Measurements from ENCODE around the gene BAG1.

The BAG1 gene

DNA sequence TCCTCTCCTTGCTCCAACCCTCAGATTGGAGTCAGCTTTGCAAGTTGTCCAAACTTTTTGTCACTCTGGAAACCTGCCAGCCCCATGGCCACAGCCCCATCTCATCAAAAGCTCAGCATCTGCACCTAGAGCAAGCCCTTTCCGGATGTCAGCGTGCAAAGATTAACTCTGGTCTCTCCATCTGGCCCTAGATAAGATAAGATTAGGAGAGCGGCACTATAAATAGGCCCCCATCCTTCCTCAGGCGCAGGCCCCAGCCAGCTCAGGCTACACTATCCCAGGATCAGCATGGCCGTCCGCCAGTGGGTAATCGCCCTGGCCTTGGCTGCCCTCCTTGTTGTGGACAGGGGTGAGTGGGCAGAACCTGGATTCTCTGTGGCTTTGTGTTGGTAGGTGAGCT lies 24.6 kb downstream of the BAG1 start, which contains the start of gene SPINK4:
TSS of gene SPINK4 (plus strand) at position 247 of the 400 bp plus-strand sequence. CDS start at position 289, 42 bp downstream.
- H3K9me3 ChIP-seq (replicated peaks; ENCODE audit: low read length) = no peaks in the 10 kb centered on the region
- no peaks in the 10 kb centered on the region for H3K36me3 ChIP-seq (ENCODE audit: insufficient read depth, low read length)
- no peak within 1 kb of the TSS for H3K9ac ChIP-seq (ENCODE audit: low read depth, low read length)
- H3K4me2 ChIP-seq (ENCODE audit: low read length) = no peak within 1 kb of the TSS
- H3K27me3 ChIP-seq (ENCODE audit: control insufficient read depth, insufficient read depth, low read length) = no peaks in the 10 kb centered on the region
- peaks cover 7% of the 10 kb centered on the region for H3K4me1 ChIP-seq (ENCODE audit: control insufficient read depth, insufficient read depth, low read length)
- H3K4me3 ChIP-seq (ENCODE audit: low read length) = no peak within 1 kb of the TSS

DNA sequence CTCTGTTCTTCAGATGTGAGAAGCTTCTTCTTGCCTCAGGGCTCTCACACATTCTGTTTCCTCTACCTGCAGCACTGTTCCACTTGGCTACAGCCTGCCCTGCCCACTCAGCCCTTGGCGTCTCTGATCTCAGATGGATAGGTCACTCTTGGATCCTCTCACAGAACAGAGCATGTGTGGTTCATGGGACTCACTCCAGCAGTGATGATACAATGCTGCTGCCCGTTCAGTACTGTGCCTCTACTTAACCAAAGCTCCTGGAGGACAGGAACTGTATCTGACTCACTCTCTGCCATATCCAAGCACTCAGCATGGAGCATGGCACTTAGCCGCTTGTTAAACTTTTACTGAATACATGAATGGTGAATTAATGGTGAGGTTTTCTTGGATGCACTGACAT lies 27.9 kb downstream of the BAG1 start:
- H3K4me1 ChIP-seq (ENCODE audit: control insufficient read depth, insufficient read depth, low read length) = peaks cover 27% of the 10 kb centered on the region
- H3K4me3 ChIP-seq (ENCODE audit: low read length) = no peak overlapping the region
- H3K36me3 ChIP-seq (ENCODE audit: insufficient read depth, low read length) = no peaks in the 10 kb centered on the region
- no peak overlapping the region for H3K4me2 ChIP-seq (ENCODE audit: low read length)
- no peaks in the 10 kb centered on the region for H3K27me3 ChIP-seq (ENCODE audit: control insufficient read depth, insufficient read depth, low read length)
- no peak overlapping the region for H3K9ac ChIP-seq (ENCODE audit: low read depth, low read length)
- no peaks in the 10 kb centered on the region for H3K9me3 ChIP-seq (replicated peaks; ENCODE audit: low read length)

DNA sequence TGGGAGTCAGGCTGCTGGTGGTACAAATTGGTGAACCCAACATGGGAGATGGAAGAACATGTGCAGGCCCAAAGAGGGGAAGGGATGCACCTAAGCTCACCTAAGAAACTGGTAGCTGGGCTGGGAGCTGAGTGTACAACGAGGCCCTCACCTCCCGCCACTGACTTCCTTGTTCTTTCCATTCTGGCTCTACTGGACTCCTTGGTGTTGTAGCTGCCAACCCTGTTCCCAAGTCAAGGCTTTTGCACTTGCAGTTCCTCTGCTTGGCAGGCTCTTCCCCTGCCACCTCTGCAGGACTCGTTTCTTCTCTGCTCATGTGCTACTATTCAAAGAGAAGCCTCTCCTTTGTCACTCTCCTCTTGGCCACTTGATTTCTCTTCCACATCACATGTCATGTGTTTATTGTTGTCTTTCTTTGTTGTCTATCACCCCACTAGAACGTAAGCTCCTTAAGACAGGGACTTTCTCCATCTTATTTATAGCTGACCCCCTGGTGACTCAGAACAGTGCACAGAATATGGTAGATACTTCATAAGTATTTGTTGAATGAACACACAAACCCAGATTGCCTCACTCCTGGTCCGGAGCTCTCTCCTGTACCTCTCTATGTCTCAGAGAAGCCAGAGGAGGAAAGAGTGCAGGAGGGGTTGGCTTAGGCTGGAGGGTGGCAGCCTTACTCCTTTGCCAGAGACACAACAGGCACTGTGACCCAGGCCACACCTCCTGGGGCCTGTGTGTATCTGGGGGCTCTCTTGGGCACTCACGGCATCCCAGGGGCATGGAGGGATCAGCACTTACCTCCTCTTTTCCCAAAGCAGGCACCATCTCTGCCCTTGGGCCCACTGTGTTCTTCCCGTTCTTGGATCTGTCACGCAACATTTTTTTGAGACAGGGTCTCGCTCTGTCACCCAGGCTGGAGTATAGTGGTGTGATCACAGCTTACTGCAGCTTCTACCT lies 29.7 kb downstream of the BAG1 start:
- Histone ChIP-seq H3K4me3 (ENCODE audit: low read length) (peak overlapping the region; percentile 21), H3K4me2 (ENCODE audit: low read length) (no peak overlapping the region), H3K9ac (ENCODE audit: low read depth, low read length) (peak overlapping the region; percentile 33), H3K9me3 (replicated peaks; ENCODE audit: low read length) (no peaks in the 10 kb centered on the region), H3K36me3 (ENCODE audit: insufficient read depth, low read length) (no peaks in the 10 kb centered on the region), H3K27me3 (ENCODE audit: control insufficient read depth, insufficient read depth, low read length) (no peaks in the 10 kb centered on the region), H3K4me1 (ENCODE audit: control insufficient read depth, insufficient read depth, low read length) (peaks cover 24% of the 10 kb centered on the region)

DNA sequence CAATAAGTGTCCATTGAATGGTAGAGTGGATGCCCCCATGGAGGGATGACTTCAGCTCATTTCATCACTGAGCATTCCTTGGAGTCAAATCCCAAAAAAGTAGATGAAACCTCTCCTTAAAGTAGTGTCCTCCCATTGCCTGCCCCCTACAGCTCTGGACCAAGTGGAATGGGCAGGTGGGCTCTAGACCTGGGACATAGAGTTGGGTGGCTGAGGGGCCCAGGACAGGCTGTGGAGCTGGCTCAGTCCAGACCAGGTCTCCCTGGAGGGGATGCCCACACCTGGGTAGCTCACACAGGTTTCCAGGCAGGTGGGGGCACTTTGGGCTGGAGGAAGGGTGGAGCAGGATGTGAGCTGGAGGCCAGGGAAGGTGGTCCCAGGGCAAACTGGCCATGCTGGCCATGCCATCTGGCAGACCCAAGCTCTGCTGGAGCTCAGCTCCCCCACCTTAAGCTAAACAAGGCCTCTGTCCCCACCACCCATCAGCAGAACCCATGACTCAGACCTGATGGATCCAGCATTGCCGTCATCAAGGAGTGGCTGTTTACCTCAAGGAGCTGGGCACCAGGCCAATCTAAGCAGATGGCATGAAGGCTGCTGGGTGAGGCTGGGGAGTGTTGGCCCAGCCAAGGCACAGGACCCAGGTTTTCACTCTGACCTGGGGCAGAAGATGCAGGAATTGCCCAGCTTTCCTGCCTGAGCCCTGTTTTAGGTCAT lies 30.7 kb downstream of the BAG1 start:
- no peaks in the 10 kb centered on the region for H3K9me3 ChIP-seq (replicated peaks; ENCODE audit: low read length)
- H3K9ac ChIP-seq (ENCODE audit: low read depth, low read length) = peak overlapping the region; percentile 33
- H3K36me3 ChIP-seq (ENCODE audit: insufficient read depth, low read length) = no peaks in the 10 kb centered on the region
- no peaks in the 10 kb centered on the region for H3K27me3 ChIP-seq (ENCODE audit: control insufficient read depth, insufficient read depth, low read length)
- peak overlapping the region; percentile 21 for H3K4me3 ChIP-seq (ENCODE audit: low read length)
- peaks cover 23% of the 10 kb centered on the region for H3K4me1 ChIP-seq (ENCODE audit: control insufficient read depth, insufficient read depth, low read length)
- peak overlapping the region; percentile 50 for H3K4me2 ChIP-seq (ENCODE audit: low read length)

DNA sequence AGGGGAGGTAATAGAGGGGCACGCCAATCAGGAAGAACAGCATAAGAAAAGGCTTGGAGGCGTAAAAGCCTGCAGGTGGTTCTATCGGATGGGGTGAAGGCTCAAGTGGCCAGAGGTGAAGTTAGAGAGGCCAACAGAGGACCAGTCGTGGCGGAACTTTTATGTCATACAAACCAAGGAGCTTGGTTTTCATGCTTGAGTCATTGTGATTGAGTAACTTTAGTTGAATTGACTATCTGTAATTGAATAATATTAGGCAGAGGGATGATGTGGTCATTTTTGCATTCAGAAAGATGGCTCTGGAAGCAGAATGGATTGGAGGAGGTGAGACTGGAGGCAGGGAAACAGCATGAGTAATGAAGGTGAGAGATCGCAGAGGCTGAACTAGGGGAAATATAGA lies 31.7 kb downstream of the BAG1 start:
- Histone ChIP-seq H3K4me1 (ENCODE audit: control insufficient read depth, insufficient read depth, low read length) (peaks cover 23% of the 10 kb centered on the region), H3K4me3 (ENCODE audit: low read length) (no peak overlapping the region), H3K9ac (ENCODE audit: low read depth, low read length) (no peak overlapping the region), H3K9me3 (replicated peaks; ENCODE audit: low read length) (no peaks in the 10 kb centered on the region), H3K4me2 (ENCODE audit: low read length) (no peak overlapping the region), H3K27me3 (ENCODE audit: control insufficient read depth, insufficient read depth, low read length) (no peaks in the 10 kb centered on the region), H3K36me3 (ENCODE audit: insufficient read depth, low read length) (no peaks in the 10 kb centered on the region)

DNA sequence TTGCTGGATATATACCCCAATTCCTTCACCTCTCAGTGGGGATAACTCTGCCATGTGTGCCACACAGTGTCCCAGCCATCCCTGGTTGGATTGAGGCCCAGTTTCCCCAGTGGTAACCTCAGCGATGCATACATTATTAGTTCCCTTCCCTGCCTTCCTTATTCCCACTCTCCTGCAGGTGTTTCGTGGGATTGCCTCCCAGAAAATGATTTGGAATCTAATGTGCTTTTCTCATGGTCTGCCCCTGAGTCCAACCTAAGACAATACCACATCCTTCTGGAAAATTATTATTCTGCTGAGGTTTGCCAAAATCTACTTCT lies 32.9 kb downstream of the BAG1 start:
- no peaks in the 10 kb centered on the region for H3K9me3 ChIP-seq (replicated peaks; ENCODE audit: low read length)
- H3K4me1 ChIP-seq (ENCODE audit: control insufficient read depth, insufficient read depth, low read length) = peaks cover 23% of the 10 kb centered on the region
- H3K4me3 ChIP-seq (ENCODE audit: low read length) = no peak overlapping the region
- no peak overlapping the region for H3K4me2 ChIP-seq (ENCODE audit: low read length)
- no peaks in the 10 kb centered on the region for H3K36me3 ChIP-seq (ENCODE audit: insufficient read depth, low read length)
- H3K27me3 ChIP-seq (ENCODE audit: control insufficient read depth, insufficient read depth, low read length) = peaks cover 3% of the 10 kb centered on the region
- H3K9ac ChIP-seq (ENCODE audit: low read depth, low read length) = no peak overlapping the region

DNA sequence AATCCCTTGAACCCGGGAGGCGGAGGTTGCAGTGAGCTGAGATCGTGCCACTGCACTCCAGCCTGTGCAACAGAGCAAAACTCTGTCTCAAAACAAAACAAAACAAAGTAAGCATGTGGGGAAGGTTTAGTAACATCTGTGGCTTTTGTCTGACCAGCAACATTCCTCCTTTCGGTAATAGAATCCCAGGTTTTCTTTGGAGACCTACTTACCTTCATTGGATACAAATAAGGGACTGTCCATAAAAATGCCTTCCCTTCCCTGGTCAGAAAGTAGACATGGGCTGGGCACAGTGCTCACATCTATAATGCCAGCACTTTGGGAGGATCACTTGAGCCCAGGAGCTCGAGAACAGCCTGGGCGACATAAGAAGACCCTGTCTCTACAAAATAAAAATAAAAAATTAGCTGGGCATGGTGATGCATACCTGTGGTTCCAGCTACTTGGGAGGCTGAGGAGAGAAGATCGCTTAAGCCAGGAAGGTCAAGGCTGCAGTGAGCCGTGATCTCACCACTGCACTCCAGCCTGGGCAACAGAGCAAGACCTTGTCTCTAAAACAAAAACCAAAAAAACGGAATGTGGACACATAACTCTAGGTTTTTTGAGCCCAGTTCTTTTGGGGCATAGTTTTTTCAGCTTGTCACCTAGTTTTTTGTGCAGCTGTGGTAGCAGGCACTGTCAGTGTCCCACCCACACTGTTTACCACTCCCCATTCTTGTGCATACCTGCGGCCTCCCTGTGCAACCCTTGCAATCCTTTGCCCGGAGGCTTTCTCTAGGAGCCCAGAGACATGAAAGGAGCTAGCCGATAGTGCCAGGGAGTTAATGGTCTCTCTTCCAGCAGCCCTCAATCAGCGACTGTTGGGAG lies 33.5 kb downstream of the BAG1 start:
- Histone ChIP-seq H3K9me3 (replicated peaks; ENCODE audit: low read length) (no peaks in the 10 kb centered on the region), H3K4me1 (ENCODE audit: control insufficient read depth, insufficient read depth, low read length) (peaks cover 23% of the 10 kb centered on the region), H3K36me3 (ENCODE audit: insufficient read depth, low read length) (no peaks in the 10 kb centered on the region), H3K9ac (ENCODE audit: low read depth, low read length) (no peak overlapping the region), H3K4me3 (ENCODE audit: low read length) (no peak overlapping the region), H3K27me3 (ENCODE audit: control insufficient read depth, insufficient read depth, low read length) (peaks cover 3% of the 10 kb centered on the region), H3K4me2 (ENCODE audit: low read length) (no peak overlapping the region)

DNA sequence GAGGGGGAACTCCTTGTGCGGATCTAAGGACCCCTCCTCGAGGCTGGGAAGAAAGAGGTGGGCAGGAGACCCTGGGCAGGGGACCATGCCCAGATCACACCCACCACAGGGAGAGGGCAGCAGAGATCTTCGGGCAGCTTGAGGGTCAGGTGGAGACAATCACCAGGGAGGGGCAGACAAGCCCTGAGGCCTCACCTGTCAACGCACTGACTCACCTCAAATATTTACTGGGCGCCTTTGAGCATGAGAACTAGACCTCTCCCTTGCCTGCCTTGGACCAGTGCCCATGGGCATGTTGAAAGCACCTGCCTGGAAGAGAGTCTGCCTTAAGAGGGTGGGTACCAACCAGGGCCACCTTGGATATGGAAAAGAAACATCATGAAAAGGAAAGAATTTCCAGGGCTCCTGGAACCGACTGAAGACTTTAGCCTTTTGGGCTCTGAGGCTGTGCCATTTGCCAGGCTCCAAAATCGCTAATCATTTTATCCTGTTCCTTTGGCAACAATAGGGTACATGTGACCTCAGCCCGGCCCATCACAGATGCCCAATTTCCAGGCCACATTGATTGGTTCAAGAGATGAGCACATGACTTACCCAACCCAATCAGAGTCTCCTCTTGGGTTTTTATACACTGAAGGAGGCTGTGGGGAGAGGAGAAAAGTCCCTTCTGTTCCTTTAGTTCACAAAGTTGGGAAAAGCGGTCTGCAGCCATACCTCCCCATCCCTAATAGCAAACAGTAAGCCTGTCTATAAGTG lies 35.0 kb downstream of the BAG1 start:
- H3K9me3 ChIP-seq (replicated peaks; ENCODE audit: low read length) = no peaks in the 10 kb centered on the region
- H3K4me2 ChIP-seq (ENCODE audit: low read length) = no peak overlapping the region
- no peaks in the 10 kb centered on the region for H3K36me3 ChIP-seq (ENCODE audit: insufficient read depth, low read length)
- peaks cover 3% of the 10 kb centered on the region for H3K27me3 ChIP-seq (ENCODE audit: control insufficient read depth, insufficient read depth, low read length)
- no peak overlapping the region for H3K4me3 ChIP-seq (ENCODE audit: low read length)
- H3K9ac ChIP-seq (ENCODE audit: low read depth, low read length) = no peak overlapping the region
- peaks cover 24% of the 10 kb centered on the region for H3K4me1 ChIP-seq (ENCODE audit: control insufficient read depth, insufficient read depth, low read length)

DNA sequence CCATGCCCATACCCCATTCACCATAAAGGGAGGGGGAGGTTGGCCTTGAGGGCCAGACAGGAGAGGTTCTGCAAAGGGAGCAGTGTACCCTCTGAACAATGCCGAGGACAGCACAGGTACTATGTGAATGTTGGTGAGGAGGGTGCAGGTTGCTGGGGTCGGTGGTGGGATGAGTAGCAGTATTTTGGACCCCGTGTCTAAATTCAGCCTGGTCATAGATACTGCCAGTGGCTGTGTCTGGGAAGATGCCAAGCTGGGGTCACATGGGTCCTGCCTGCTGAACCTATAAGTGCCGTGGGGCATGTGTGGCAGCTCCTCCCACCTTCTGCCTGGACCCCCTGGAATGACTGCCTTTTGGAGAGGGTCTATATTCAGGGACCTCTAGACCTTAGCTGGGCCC lies 35.9 kb downstream of the BAG1 start:
- Histone ChIP-seq H3K27me3 (ENCODE audit: control insufficient read depth, insufficient read depth, low read length) (peaks cover 3% of the 10 kb centered on the region), H3K4me3 (ENCODE audit: low read length) (no peak overlapping the region), H3K4me2 (ENCODE audit: low read length) (no peak overlapping the region), H3K9me3 (replicated peaks; ENCODE audit: low read length) (no peaks in the 10 kb centered on the region), H3K4me1 (ENCODE audit: control insufficient read depth, insufficient read depth, low read length) (peaks cover 15% of the 10 kb centered on the region), H3K9ac (ENCODE audit: low read depth, low read length) (no peak overlapping the region), H3K36me3 (ENCODE audit: insufficient read depth, low read length) (no peaks in the 10 kb centered on the region)

DNA sequence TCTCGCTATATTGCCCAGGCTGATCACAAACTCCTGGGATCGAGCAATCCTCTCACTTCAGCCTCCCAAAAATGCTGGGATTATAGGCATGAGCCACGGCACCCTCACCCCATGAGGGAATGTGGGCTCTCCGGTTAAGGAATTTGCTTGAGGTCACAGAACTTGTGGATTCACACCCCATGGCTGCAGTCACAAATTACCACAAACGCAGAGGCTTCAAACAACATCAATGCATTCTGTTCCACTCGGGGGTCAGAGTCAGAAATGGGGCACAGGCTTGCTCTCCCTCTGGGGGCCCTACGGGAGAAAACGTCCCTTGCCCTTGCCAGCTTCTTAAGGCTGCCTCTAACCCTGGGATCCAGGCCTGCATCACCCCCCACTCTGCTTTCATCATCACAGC lies 36.8 kb downstream of the BAG1 start:
- Histone ChIP-seq H3K27me3 (ENCODE audit: control insufficient read depth, insufficient read depth, low read length) (peaks cover 3% of the 10 kb centered on the region), H3K9ac (ENCODE audit: low read depth, low read length) (no peak overlapping the region), H3K4me1 (ENCODE audit: control insufficient read depth, insufficient read depth, low read length) (peaks cover 8% of the 10 kb centered on the region), H3K9me3 (replicated peaks; ENCODE audit: low read length) (no peaks in the 10 kb centered on the region), H3K4me2 (ENCODE audit: low read length) (no peak overlapping the region), H3K4me3 (ENCODE audit: low read length) (no peak overlapping the region), H3K36me3 (ENCODE audit: insufficient read depth, low read length) (no peaks in the 10 kb centered on the region)

All from skeletal muscle satellite cell (primary cell).